SK-N-MC (cell line): Measurements from ENCODE around the gene EPHA8.

Experiments used
- EZH2 ChIP-seq: fragments of 200-600 bp; sonication (generic); IDR thresholded peaks from one replicate; pipeline ENCODE4 v1.6.1; 2017; ENCODE audit warnings: antibody characterized with exemption
- POLR2AphosphoS5 ChIP-seq: IDR thresholded peaks from 2 replicates; pipeline ENCODE4 v1.6.1; 2012; ENCODE audit warnings: mild to moderate bottlenecking, low read depth, low read length, borderline replicate concordance

GRCh38 chr1:22636353-22636752 lies 73.1 kb downstream of the EPHA8 start, which contains the start of gene C1QA:
- TF ChIP-seq EZH2 (no peak), POLR2AphosphoS5 (no peak)
